Suprapubic skin (tissue), 4 donors: ENCODE results near the gene PHF20.

Experiments used
- EP300 ChIP-seq: sonication (generic); formaldehyde crosslinking; IDR thresholded peaks from one replicate; pipeline ENCODE4 v1.6.1; 2017; ENCODE audit warnings: antibody characterized with exemption
- POLR2A ChIP-seq, 2 donors: fragments of 450-650 bp; IDR thresholded peaks; one replicate each; pipeline ENCODE4 v1.6.1; 2017; ENCODE audit warnings: antibody characterized with exemption in 2 of 2, mild to moderate bottlenecking in 2 of 2, moderate library complexity in 2 of 2
- POLR2AphosphoS5 ChIP-seq, 3 donors: sonication (generic); formaldehyde crosslinking; IDR thresholded peaks; one replicate each; pipeline ENCODE4 v1.6.1; 2017; ENCODE audit warnings: antibody characterized with exemption in 3 of 3
- TF ChIP-seq, protein P1 (sequence below), 2 donors: fragments of 200-600 bp in 1 of 2; fragments of 450-650 bp in 1 of 2; sonication (generic) in 1 of 2; IDR thresholded peaks; one replicate each; pipeline ENCODE4 v1.5.1; 2016 to 2019; ENCODE audit warnings: antibody characterized with exemption in 2 of 2, mild to moderate bottlenecking in 1 of 2, moderate library complexity in 1 of 2

DNA sequence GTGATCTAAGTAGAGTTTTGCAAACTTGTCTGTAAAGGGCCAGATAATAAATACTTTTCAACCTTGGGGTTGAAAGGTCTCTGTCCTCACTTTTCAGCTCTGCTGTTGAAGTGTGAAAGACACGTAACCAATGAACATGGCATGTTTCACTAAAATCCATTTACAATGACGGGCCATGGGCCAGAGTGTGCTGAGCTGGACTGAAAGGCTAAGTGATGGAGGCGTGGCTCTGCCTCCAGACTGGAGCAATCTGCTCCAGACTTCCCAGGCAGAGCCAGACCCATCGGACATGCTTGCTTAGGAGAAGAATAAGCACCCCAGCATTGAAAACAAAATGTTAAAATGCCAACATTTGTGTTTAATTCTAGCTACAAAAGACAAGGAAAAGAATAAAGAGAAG lies 141.1 kb downstream of the PHF20 start:
- TF ChIP-seq, protein P1, sequence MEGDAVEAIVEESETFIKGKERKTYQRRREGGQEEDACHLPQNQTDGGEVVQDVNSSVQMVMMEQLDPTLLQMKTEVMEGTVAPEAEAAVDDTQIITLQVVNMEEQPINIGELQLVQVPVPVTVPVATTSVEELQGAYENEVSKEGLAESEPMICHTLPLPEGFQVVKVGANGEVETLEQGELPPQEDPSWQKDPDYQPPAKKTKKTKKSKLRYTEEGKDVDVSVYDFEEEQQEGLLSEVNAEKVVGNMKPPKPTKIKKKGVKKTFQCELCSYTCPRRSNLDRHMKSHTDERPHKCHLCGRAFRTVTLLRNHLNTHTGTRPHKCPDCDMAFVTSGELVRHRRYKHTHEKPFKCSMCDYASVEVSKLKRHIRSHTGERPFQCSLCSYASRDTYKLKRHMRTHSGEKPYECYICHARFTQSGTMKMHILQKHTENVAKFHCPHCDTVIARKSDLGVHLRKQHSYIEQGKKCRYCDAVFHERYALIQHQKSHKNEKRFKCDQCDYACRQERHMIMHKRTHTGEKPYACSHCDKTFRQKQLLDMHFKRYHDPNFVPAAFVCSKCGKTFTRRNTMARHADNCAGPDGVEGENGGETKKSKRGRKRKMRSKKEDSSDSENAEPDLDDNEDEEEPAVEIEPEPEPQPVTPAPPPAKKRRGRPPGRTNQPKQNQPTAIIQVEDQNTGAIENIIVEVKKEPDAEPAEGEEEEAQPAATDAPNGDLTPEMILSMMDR (IDR thresholded peaks at IDR 0.05) = no peak
- no peak for TF ChIP-seq POLR2A (IDR thresholded peaks at IDR 0.05)
- no peak for TF ChIP-seq EP300
- TF ChIP-seq POLR2AphosphoS5 (IDR thresholded peaks at IDR 0.05) = no peak
